NCI-H128 (cell line): ENCODE data around the gene DNAH2.
"Not testable (repeated sequence)": the region's sequence is repeated elsewhere in the genome, so short reads cannot be mapped to it uniquely, and the experiment has no call there.

Experiments
- DNase-seq: peaks from one replicate; lab custom pipeline; 2025; ENCODE audit not compliant: unreplicated experiment; lab: John Stamatoyannopoulos, UW

The DNAH2 gene

GRCh38 chr17:7769854-7770253 is 52.3 kb downstream of the DNAH2 start:
- no peak for DNase-seq

- DNase-seq, result no peak
Measured at GRCh38 chr17:7774055-7774521, 56.5 kb downstream of the DNAH2 start.

GRCh38 chr17:7775051-7775450 is 57.5 kb downstream of the DNAH2 start:
- DNase-seq, result no peak

GRCh38 chr17:7777017-7777416 is 59.5 kb downstream of the DNAH2 start:
- no peak for DNase-seq

GRCh38 chr17:7780736-7781135 is 63.2 kb downstream of the DNAH2 start:
- no peak for DNase-seq

GRCh38 chr17:7781429-7781828 is 63.9 kb downstream of the DNAH2 start:
- no peak for DNase-seq

- DNase-seq, result no peak
Measured at GRCh38 chr17:7782240-7782639, 64.7 kb downstream of the DNAH2 start.

- DNase-seq, result no peak
Measured at GRCh38 chr17:7786866-7787265, 69.3 kb downstream of the DNAH2 start.

GRCh38 chr17:7789131-7789530 is 71.6 kb downstream of the DNAH2 start:
- no peak for DNase-seq

- DNase-seq, result no peak
Measured at GRCh38 chr17:7790150-7790549, 72.6 kb downstream of the DNAH2 start.

- no peak for DNase-seq
Measured at GRCh38 chr17:7792611-7793010, 75.1 kb downstream of the DNAH2 start.

GRCh38 chr17:7794075-7794663 is 76.6 kb downstream of the DNAH2 start:
- DNase-seq, result no peak

- no peak for DNase-seq
Measured at GRCh38 chr17:7797976-7798375, 80.4 kb downstream of the DNAH2 start.

GRCh38 chr17:7798839-7799238 is 81.3 kb downstream of the DNAH2 start:
- DNase-seq, result no peak

- no peak for DNase-seq
Measured at GRCh38 chr17:7803981-7804380, 86.4 kb downstream of the DNAH2 start.

GRCh38 chr17:7806587-7806986 is 89.0 kb downstream of the DNAH2 start:
- no peak for DNase-seq

GRCh38 chr17:7807206-7807605 is 89.7 kb downstream of the DNAH2 start:
- DNase-seq, result no peak

- no peak for DNase-seq
Measured at GRCh38 chr17:7809086-7809790, 91.7 kb downstream of the DNAH2 start.

- not testable (repeated sequence) for DNase-seq
Measured at GRCh38 chr17:7809791-7810343, 92.3 kb downstream of the DNAH2 start.

- DNase-seq, result no peak
Measured at GRCh38 chr17:7811251-7811650, 93.7 kb downstream of the DNAH2 start.

- no peak for DNase-seq
Measured at GRCh38 chr17:7814969-7815368, 97.4 kb downstream of the DNAH2 start.

- no peak for DNase-seq
Measured at GRCh38 chr17:7816926-7817642, 99.5 kb downstream of the DNAH2 start.
